ENCODE results near the gene SP1.
A peak's percentile ranks its signal among the peaks of the same experiment; 100 is the strongest.

SP1 gene

GRCh38 chr12:53343449-53343848 lies 36.5 kb upstream of the SP1 start:
- no peak overlapping the region for H3K27ac ChIP-seq (ENCODE audit: low read length)
- H3K27me3 ChIP-seq (ENCODE audit: control insufficient read depth in 1 of 2, insufficient read depth in 2 of 2, low read length in 2 of 2) = peaks cover 6% of the 10 kb centered on the region in 2 donors

GRCh38 chr12:53343969-53344368 lies 36.0 kb upstream of the SP1 start:
- no peaks in the 10 kb centered on the region for H3K36me3 ChIP-seq (ENCODE audit: control insufficient read depth in 2 of 2, insufficient read depth in 2 of 2, low read length in 2 of 2)
- H3K9me3 ChIP-seq (ENCODE audit: control insufficient read depth in 2 of 2, low read length in 2 of 2) = no peaks in the 10 kb centered on the region
- H3K27me3 ChIP-seq (ENCODE audit: control insufficient read depth in 1 of 2, insufficient read depth in 2 of 2, low read length in 2 of 2) = peaks cover 1% of the 10 kb centered on the region in 2 donors
- peak overlapping the region in 1 of 2 donors; percentile 86 for H3K4me3 ChIP-seq (ENCODE audit: low read length in 2 of 2)
- peak overlapping the region; percentile 24 for H3K27ac ChIP-seq (ENCODE audit: low read length)
- H3K9ac ChIP-seq (ENCODE audit: low read length in 2 of 2) = peak overlapping the region in 1 of 2 donors; percentile 71
- H3K4me1 ChIP-seq (ENCODE audit: control insufficient read depth, insufficient read depth, low read length) = peaks cover 18% of the 10 kb centered on the region

More at GRCh38 chr12:53343449-53343848, 36.5 kb upstream of the SP1 start:
- Histone ChIP-seq H3K9ac (ENCODE audit: low read length in 2 of 2) (no peak overlapping the region), H3K36me3 (ENCODE audit: control insufficient read depth in 2 of 2, insufficient read depth in 2 of 2, low read length in 2 of 2) (no peaks in the 10 kb centered on the region), H3K9me3 (ENCODE audit: control insufficient read depth in 2 of 2, low read length in 2 of 2) (no peaks in the 10 kb centered on the region), H3K4me3 (ENCODE audit: low read length in 2 of 2) (no peak overlapping the region), H3K4me1 (ENCODE audit: control insufficient read depth, insufficient read depth, low read length) (peaks cover 18% of the 10 kb centered on the region)

- Histone ChIP-seq H3K9ac (ENCODE audit: low read length in 2 of 2) (peak overlapping the region; percentile 71 to 72), H3K4me3 (ENCODE audit: low read length in 2 of 2) (peak overlapping the region; percentile 60 to 86)
These were observed 35.5 kb upstream of the SP1 start for GRCh38 chr12:53344487-53344823.

GRCh38 chr12:53344824-53345485 lies 35.0 kb upstream of the SP1 start:
- Histone ChIP-seq H3K27me3 (ENCODE audit: control insufficient read depth in 1 of 2, insufficient read depth in 2 of 2, low read length in 2 of 2) (no peaks in the 10 kb centered on the region), H3K4me1 (ENCODE audit: control insufficient read depth, insufficient read depth, low read length) (peaks cover 18% of the 10 kb centered on the region), H3K4me3 (ENCODE audit: low read length in 2 of 2) (peak overlapping the region; percentile 86), H3K9ac (ENCODE audit: low read length in 2 of 2) (peak overlapping the region; percentile 75 to 84), H3K27ac (ENCODE audit: low read length) (peak overlapping the region; percentile 77), H3K9me3 (ENCODE audit: control insufficient read depth in 2 of 2, low read length in 2 of 2) (no peaks in the 10 kb centered on the region), H3K36me3 (ENCODE audit: control insufficient read depth in 2 of 2, insufficient read depth in 2 of 2, low read length in 2 of 2) (no peaks in the 10 kb centered on the region)

More at GRCh38 chr12:53344487-53344823, 35.5 kb upstream of the SP1 start:
- Histone ChIP-seq H3K36me3 (ENCODE audit: control insufficient read depth in 2 of 2, insufficient read depth in 2 of 2, low read length in 2 of 2) (no peaks in the 10 kb centered on the region), H3K9me3 (ENCODE audit: control insufficient read depth in 2 of 2, low read length in 2 of 2) (no peaks in the 10 kb centered on the region), H3K27me3 (ENCODE audit: control insufficient read depth in 1 of 2, insufficient read depth in 2 of 2, low read length in 2 of 2) (no peaks in the 10 kb centered on the region), H3K4me1 (ENCODE audit: control insufficient read depth, insufficient read depth, low read length) (peaks cover 18% of the 10 kb centered on the region), H3K27ac (ENCODE audit: low read length) (peak overlapping the region; percentile 77)

- Histone ChIP-seq H3K27me3 (ENCODE audit: control insufficient read depth in 1 of 2, insufficient read depth in 2 of 2, low read length in 2 of 2) (no peaks in the 10 kb centered on the region), H3K9ac (ENCODE audit: low read length in 2 of 2) (peak overlapping the region; percentile 29 to 75), H3K9me3 (ENCODE audit: control insufficient read depth in 2 of 2, low read length in 2 of 2) (no peaks in the 10 kb centered on the region), H3K4me1 (ENCODE audit: control insufficient read depth, insufficient read depth, low read length) (peaks cover 18% of the 10 kb centered on the region), H3K36me3 (ENCODE audit: control insufficient read depth in 2 of 2, insufficient read depth in 2 of 2, low read length in 2 of 2) (no peaks in the 10 kb centered on the region), H3K27ac (ENCODE audit: low read length) (peak overlapping the region; percentile 77), H3K4me3 (ENCODE audit: low read length in 2 of 2) (peak overlapping the region in 1 of 2 donors; percentile 86)
These were observed 34.3 kb upstream of the SP1 start for GRCh38 chr12:53345486-53346188.

GRCh38 chr12:53346491-53346890 lies 33.5 kb upstream of the SP1 start:
- Histone ChIP-seq H3K4me1 (ENCODE audit: control insufficient read depth, insufficient read depth, low read length) (peaks cover 18% of the 10 kb centered on the region), H3K27me3 (ENCODE audit: control insufficient read depth in 1 of 2, insufficient read depth in 2 of 2, low read length in 2 of 2) (no peaks in the 10 kb centered on the region), H3K4me3 (ENCODE audit: low read length in 2 of 2) (no peak overlapping the region), H3K36me3 (ENCODE audit: control insufficient read depth in 2 of 2, insufficient read depth in 2 of 2, low read length in 2 of 2) (no peaks in the 10 kb centered on the region), H3K9me3 (ENCODE audit: control insufficient read depth in 2 of 2, low read length in 2 of 2) (no peaks in the 10 kb centered on the region), H3K9ac (ENCODE audit: low read length in 2 of 2) (no peak overlapping the region), H3K27ac (ENCODE audit: low read length) (no peak overlapping the region)

- H3K27me3 ChIP-seq (ENCODE audit: control insufficient read depth in 1 of 2, insufficient read depth in 2 of 2, low read length in 2 of 2) = no peaks in the 10 kb centered on the region
- no peaks in the 10 kb centered on the region for H3K9me3 ChIP-seq (ENCODE audit: control insufficient read depth in 2 of 2, low read length in 2 of 2)
- H3K4me3 ChIP-seq (ENCODE audit: low read length in 2 of 2) = no peak overlapping the region
- no peaks in the 10 kb centered on the region for H3K36me3 ChIP-seq (ENCODE audit: control insufficient read depth in 2 of 2, insufficient read depth in 2 of 2, low read length in 2 of 2)
- no peak overlapping the region for H3K27ac ChIP-seq (ENCODE audit: low read length)
- no peak overlapping the region for H3K9ac ChIP-seq (ENCODE audit: low read length in 2 of 2)
- peaks cover 18% of the 10 kb centered on the region for H3K4me1 ChIP-seq (ENCODE audit: control insufficient read depth, insufficient read depth, low read length)
These were observed 32.1 kb upstream of the SP1 start for GRCh38 chr12:53347905-53348304.

- Histone ChIP-seq H3K27ac (ENCODE audit: low read length) (no peak overlapping the region), H3K4me1 (ENCODE audit: control insufficient read depth, insufficient read depth, low read length) (no peaks in the 10 kb centered on the region), H3K4me3 (ENCODE audit: low read length in 2 of 2) (no peak overlapping the region), H3K9me3 (ENCODE audit: control insufficient read depth in 2 of 2, low read length in 2 of 2) (no peaks in the 10 kb centered on the region), H3K27me3 (ENCODE audit: control insufficient read depth in 1 of 2, insufficient read depth in 2 of 2, low read length in 2 of 2) (no peaks in the 10 kb centered on the region), H3K36me3 (ENCODE audit: control insufficient read depth in 2 of 2, insufficient read depth in 2 of 2, low read length in 2 of 2) (no peaks in the 10 kb centered on the region), H3K9ac (ENCODE audit: low read length in 2 of 2) (no peak overlapping the region)
These were observed 27.4 kb upstream of the SP1 start for GRCh38 chr12:53352331-53353256.

- Histone ChIP-seq H3K27ac (ENCODE audit: low read length) (no peak overlapping the region), H3K4me1 (ENCODE audit: control insufficient read depth, insufficient read depth, low read length) (no peaks in the 10 kb centered on the region), H3K9me3 (ENCODE audit: control insufficient read depth in 2 of 2, low read length in 2 of 2) (no peaks in the 10 kb centered on the region), H3K27me3 (ENCODE audit: control insufficient read depth in 1 of 2, insufficient read depth in 2 of 2, low read length in 2 of 2) (no peaks in the 10 kb centered on the region), H3K9ac (ENCODE audit: low read length in 2 of 2) (no peak overlapping the region), H3K4me3 (ENCODE audit: low read length in 2 of 2) (no peak overlapping the region), H3K36me3 (ENCODE audit: control insufficient read depth in 2 of 2, insufficient read depth in 2 of 2, low read length in 2 of 2) (no peaks in the 10 kb centered on the region)
These were observed 26.7 kb upstream of the SP1 start for GRCh38 chr12:53353257-53353655.

- H3K9ac ChIP-seq (ENCODE audit: low read length in 2 of 2) = no peak overlapping the region
- no peaks in the 10 kb centered on the region for H3K4me1 ChIP-seq (ENCODE audit: control insufficient read depth, insufficient read depth, low read length)
- no peak overlapping the region for H3K27ac ChIP-seq (ENCODE audit: low read length)
- H3K4me3 ChIP-seq (ENCODE audit: low read length in 2 of 2) = no peak overlapping the region
- H3K36me3 ChIP-seq (ENCODE audit: control insufficient read depth in 2 of 2, insufficient read depth in 2 of 2, low read length in 2 of 2) = no peaks in the 10 kb centered on the region
- H3K27me3 ChIP-seq (ENCODE audit: control insufficient read depth in 1 of 2, insufficient read depth in 2 of 2, low read length in 2 of 2) = no peaks in the 10 kb centered on the region
- no peaks in the 10 kb centered on the region for H3K9me3 ChIP-seq (ENCODE audit: control insufficient read depth in 2 of 2, low read length in 2 of 2)
These were observed 24.9 kb upstream of the SP1 start for GRCh38 chr12:53355121-53355520.

All from stomach smooth muscle (tissue), 2 donors.